Nephron (organoid): ENCODE results near the gene FAM180A.

ENCODE experiments used
- H3K27ac Mint-ChIP-seq, 3 experiments: 2 replicates each; pipeline ENCODE4 v1.8.0; 2020; ENCODE audit warnings: mixed read lengths in 3 of 3, mild to moderate bottlenecking in 2 of 3, moderate library complexity in 1 of 3
- H3K27me3 Mint-ChIP-seq: 2 replicates; pipeline ENCODE4 v1.8.0; 2021; ENCODE audit warnings: low read depth, mild to moderate bottlenecking, moderate library complexity, mixed read lengths
- H3K36me3 Mint-ChIP-seq: 2 replicates; pipeline ENCODE4 v1.8.0; 2020; ENCODE audit warnings: low read depth, mixed read lengths
- H3K4me1 Mint-ChIP-seq: 2 replicates; pipeline ENCODE4 v1.8.0; 2020; ENCODE audit warnings: mixed read lengths
- H3K4me3 Mint-ChIP-seq, 3 experiments: 2 replicates each; pipeline ENCODE4 v1.8.0; 2020; ENCODE audit warnings: mild to moderate bottlenecking in 3 of 3, mixed read lengths in 3 of 3, moderate library complexity in 2 of 3
- H3K9me3 Mint-ChIP-seq: 2 replicates; pipeline ENCODE4 v1.8.0; 2020; ENCODE audit warnings: mixed read lengths
- CTCF ChIP-seq, 3 experiments: fragments of 200-600 bp; sonication (generic); IDR thresholded peaks; one replicate each; pipeline ENCODE4 v1.5.0; 2021; ENCODE audit warnings: antibody characterized with exemption in 3 of 3; ENCODE audit not compliant: unreplicated experiment in 3 of 3

FAM180A gene

GRCh38 chr7:135710417-135711138 lies 38.0 kb downstream of the FAM180A start:
- H3K9me3 Mint-ChIP-seq = no peaks in the 10 kb centered on the region
- peaks cover 5% of the 10 kb centered on the region for H3K4me1 Mint-ChIP-seq
- no peaks in the 10 kb centered on the region for H3K27me3 Mint-ChIP-seq
- H3K4me3 Mint-ChIP-seq = no peak overlapping the region
- TF ChIP-seq CTCF (IDR thresholded peaks at IDR 0.05; ENCODE audit: unreplicated experiment in 3 of 3) = peak; percentile 44 to 66 (median 53)
- no peak overlapping the region for H3K27ac Mint-ChIP-seq
- H3K36me3 Mint-ChIP-seq = no peaks in the 10 kb centered on the region

DNA sequence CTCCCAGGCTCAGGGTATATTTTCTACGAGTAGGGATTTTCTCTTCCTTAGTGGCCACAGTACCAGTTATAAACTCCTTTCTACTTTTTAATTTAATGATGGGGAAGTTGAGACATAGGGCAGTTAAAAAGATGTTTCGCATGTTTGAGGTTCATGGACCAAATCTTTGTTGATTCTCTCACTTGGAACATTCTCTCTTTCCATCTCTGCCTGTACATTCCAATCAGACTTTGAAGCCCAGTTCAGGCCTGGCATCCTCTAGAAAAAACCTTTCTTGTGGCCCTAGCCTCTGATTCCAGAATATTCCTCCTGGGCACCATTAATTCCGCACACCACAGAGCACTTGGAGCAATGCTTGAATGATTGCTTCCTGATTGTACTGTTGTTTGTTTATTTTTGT lies 39.1 kb downstream of the FAM180A start:
- Mint-ChIP-seq H3K27me3 (no peaks in the 10 kb centered on the region), H3K27ac (no peak overlapping the region), H3K4me3 (no peak overlapping the region), H3K36me3 (no peaks in the 10 kb centered on the region), H3K9me3 (no peaks in the 10 kb centered on the region), H3K4me1 (peaks cover 10% of the 10 kb centered on the region)
- TF ChIP-seq CTCF (IDR thresholded peaks at IDR 0.05; ENCODE audit: unreplicated experiment in 3 of 3) = no peak

DNA sequence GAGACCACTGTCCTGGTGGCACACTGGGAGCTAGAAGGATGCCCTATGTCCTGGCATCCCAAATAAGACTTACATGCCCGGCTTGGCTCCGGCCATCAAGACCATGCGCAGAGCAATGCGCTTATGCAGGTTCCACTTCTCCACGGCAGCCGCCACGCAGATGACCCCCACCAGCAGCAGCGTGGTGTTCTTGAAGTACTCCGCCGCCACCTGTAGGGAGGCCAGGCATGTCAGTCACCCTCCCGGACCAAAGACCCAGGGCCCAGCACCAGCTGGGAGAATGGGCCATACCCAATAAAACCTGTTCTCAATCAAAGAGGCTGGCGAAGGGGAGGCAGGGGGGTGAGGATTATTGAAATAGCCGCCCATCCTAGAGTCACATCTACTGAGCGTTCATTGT lies 40.6 kb downstream of the FAM180A start:
- Mint-ChIP-seq H3K36me3 (no peaks in the 10 kb centered on the region), H3K27ac (no peak overlapping the region), H3K27me3 (no peaks in the 10 kb centered on the region), H3K4me1 (peaks cover 10% of the 10 kb centered on the region), H3K9me3 (no peaks in the 10 kb centered on the region), H3K4me3 (no peak overlapping the region)
- no peak for TF ChIP-seq CTCF (IDR thresholded peaks at IDR 0.05; ENCODE audit: unreplicated experiment in 3 of 3)

DNA sequence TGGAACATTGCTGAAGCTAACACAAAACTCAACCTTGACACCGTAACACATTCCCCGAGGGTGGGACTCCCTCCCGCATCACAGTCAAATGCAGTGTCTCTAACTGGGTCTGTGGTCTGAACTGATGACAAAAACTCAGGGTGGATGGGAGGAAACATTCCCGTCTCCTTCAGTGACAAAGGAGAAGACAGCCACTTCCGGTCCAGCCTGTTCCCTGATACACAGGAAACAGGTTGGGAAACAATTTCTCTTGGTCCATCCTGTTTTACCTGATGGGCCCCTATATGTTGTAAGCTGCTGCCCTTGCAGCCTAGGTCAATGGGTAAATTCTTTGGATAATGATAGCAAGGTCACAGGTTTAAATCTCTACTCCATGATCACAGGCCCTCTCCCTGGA lies 41.0 kb downstream of the FAM180A start:
- no peak for TF ChIP-seq CTCF (IDR thresholded peaks at IDR 0.05; ENCODE audit: unreplicated experiment in 3 of 3)
- H3K27me3 Mint-ChIP-seq = no peaks in the 10 kb centered on the region
- no peak overlapping the region for H3K4me3 Mint-ChIP-seq
- H3K9me3 Mint-ChIP-seq = no peaks in the 10 kb centered on the region
- H3K36me3 Mint-ChIP-seq = no peaks in the 10 kb centered on the region
- peaks cover 6% of the 10 kb centered on the region for H3K4me1 Mint-ChIP-seq
- no peak overlapping the region for H3K27ac Mint-ChIP-seq

GRCh38 chr7:135706858-135707569 lies 41.6 kb downstream of the FAM180A start:
- TF ChIP-seq CTCF (IDR thresholded peaks at IDR 0.05; ENCODE audit: unreplicated experiment in 3 of 3) = no peak
- no peak overlapping the region for H3K4me3 Mint-ChIP-seq
- H3K36me3 Mint-ChIP-seq = no peaks in the 10 kb centered on the region
- no peaks in the 10 kb centered on the region for H3K27me3 Mint-ChIP-seq
- no peaks in the 10 kb centered on the region for H3K9me3 Mint-ChIP-seq
- H3K4me1 Mint-ChIP-seq = peaks cover 6% of the 10 kb centered on the region
- H3K27ac Mint-ChIP-seq = no peak overlapping the region
